EH (cell line): ENCODE measurements around the gene PROZ.

Experiments used
- DNase-seq: peaks from one replicate; pipeline ENCODE4 v3.0.0-alpha.2; 2015; ENCODE audit warnings: low read depth

PROZ gene

DNA sequence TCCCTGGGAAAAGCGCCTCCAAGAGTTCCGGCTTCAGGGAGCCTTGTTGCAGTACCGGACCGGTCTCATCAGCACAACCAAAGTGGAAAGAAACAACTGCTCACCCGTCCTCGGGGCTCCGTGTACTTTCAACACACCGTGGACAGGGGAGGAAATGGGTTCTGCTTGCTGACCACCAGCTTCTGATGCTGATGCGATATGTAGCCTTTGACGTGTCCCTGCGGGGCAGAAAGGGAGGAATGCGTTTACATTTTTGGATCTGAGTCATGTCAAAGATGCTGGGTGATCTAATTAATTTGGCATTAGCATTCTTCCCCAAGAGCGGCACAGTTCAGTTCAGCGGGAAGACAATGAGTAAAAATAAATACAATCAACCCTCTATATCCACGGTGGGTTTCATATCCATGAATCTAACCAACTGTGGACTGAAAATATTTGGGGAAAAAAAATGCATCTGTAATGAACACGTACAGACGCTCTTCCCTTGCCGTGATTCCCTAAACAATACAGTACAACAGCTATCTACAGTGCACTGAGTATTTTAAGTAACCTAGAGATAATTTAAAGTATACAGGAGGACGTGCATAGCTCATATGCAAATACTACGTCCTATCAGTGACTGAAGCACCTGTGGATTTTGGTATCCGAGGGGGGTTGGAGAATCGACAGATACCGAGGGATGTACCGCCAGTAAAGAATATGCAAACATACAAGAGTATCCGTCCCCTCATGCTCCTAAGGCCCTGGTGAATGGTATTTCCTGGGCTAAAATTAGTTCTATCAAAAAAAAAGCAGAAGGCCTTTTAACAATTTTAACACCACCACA is 19.8 kb downstream of the PROZ start:
- peak; percentile 99 for DNase-seq

DNA sequence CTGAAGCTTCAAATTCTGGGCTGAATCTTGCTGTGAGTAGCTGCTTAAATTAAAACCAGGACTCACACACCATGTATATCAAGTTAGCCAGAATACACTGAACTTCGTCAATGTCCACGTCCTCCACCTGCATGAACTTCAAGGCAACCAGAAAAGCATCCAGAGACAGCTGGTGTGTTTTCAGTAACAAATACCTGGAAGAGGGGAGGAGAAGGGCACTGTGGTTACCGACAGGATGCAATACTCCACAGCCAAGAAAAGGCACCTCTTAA is 20.4 kb downstream of the PROZ start:
- DNase-seq, result no peak

DNA sequence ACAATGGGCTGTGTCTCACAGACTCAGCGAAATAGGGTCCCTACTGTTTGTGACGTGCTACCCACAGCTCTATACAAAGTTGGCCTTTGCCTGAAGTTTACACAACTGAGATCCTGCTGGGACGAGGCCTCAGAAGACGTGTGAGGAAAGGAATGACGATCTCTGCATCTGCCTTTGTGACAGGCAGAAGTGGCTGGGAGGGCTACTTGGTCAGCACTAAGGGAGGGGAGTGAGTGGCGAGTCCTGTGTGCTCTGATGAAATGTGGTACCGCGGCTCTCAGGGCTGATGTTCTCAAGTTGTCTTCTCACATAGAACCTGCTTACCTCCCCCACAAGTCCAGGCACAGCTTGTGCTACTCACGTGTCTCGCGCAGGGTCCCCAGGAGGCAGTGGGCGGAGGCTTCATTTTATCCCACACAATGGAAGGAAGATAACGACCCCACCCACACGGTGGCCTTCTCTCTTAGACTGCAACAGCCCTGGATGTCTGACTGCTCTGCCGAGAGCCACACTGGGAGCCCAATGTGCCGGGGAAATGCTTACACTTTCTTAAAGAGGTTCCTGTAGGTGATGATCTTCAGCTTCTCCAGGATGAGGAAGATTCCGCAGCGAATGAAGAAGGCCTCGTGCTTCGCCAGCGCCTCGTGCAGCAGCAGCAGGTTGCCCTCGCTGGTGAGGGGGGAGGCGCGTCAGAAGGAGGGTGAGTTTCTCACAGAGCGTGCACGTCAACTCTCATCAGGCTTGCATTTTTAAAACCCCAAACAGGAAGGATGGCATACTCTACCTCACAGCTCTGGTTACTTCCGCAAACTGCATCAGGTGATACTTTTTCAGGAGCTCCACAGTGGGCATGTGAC is 21.2 kb downstream of the PROZ start:
- peak; percentile 58 for DNase-seq

DNA sequence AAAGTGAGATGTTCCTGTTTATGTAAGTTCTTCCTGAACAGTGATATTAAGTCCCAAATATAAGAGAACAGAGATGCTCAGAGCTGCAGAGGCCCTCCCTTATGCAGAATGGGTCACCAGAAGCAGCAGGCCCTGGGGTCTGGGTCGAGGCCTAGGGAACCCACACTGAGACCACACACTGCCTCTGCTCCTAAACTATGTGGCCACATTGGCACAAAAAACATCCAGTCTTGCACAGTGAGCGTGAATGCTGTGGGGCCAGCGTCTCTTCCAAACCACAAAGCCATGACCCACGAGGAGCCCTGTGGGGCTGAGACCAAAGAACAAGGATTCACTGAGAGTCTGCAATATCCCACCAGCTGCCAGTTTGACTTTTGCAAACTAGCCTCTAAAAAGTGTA is 23.6 kb downstream of the PROZ start:
- DNase-seq, result peak; percentile 32

DNA sequence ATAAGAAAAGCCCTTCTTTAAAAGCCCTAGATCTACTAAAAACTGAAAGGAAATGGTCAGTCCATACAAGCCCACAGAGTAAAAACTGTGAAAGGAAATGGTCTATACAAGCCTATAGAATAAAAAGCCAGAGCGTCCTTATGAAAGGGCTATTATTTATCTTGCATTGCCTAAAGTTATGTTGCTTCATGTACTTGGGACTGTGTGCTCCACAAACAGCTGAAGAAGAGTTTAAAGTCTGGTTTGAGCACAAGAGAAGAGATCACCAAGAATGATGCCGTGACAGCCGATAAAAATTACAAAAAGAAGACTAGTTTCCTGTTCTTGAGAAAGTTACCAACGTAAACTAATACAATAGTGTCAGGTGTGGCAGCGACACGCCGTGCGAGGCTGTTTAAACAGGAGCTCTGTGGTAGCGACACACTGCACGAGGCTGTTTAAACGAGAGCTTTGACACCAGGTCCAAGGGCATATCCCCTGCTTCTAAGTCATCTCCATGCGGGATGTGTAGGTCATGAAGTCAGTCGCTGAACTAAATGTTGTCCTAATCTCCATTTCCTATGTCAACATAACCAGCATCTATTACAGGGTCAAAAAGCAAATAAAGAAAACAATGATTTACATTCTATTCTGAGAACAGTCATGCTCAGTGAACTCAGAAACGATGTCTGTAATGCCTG is 25.1 kb downstream of the PROZ start:
- no peak for DNase-seq

DNA sequence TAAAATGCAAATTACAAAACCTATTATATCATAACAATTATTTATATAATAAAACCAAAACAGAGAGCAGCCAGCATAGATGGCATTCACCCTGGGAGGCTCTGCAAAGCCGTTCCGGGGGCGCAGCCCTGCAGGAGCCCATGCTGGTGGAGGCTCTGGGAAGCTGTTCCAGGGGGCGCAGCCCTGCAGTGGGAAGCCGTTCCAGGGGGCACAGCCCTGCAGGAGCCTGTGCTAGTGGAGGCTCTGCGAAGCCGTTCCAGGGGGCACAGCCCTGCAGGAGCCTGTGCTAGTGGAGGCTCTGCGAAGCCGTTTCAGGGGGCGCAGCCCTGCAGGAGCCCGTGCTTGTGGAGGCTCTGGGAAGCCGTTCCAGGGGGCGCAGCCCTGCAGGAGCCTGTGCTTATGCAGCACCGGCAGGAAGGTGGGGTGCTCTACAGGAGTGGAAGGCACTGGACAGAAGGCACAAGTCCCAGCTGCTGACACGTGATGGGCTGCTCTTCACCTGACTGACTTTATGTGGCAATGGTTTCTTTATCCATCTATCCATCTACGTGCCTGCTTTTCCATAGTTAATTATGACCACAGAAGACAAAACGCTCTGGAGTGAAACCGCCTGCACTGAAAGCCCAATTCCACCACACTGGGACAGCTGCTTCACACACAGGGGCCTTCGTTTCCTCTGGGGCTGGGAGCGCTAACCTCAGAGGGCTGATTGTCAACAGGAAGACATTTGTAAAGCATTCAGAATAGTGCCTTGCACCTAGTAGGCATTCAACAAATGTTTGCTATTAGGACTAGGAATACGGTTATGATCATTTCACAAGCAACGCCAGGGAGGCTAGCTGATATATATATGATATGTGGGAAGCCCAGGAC is 26.4 kb downstream of the PROZ start:
- no peak for DNase-seq

DNA sequence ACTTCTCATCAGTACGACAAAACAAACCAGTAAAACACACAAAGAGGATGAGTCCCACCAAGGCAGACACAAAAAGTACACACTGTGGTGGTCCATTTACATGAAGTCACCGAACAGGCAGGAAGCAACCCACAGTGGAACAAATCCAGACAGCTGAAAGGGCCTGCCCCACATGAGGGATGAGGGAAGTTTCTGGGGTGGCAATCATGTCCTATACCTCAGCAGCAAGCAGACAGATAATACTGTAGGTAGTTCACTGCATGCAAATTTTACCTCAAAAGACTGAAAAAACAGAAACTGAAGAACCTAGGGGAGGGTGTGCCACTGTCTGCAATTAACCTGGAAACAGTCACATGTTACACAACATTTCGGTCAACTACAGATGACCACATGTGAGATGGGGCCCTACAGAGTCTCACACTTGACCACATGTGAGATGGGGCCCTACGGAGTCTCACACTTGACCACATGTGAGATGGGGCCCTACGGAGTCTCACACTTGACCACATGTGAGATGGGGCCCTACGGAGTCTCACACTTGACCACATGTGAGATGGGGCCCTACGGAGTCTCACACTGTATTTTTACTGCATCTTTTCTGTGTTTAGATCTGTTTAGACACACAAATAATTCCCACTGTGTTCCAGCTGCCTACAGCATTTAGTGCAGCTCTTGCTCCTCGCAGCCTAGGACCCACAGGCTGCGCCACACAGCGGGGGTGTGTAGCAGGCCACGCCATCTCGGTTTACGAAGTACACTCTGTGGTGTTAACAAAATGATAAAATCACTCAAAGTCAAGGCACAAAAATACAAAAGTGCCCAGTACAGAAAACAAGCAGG is 27.8 kb downstream of the PROZ start:
- DNase-seq, result peak; percentile 35

DNA sequence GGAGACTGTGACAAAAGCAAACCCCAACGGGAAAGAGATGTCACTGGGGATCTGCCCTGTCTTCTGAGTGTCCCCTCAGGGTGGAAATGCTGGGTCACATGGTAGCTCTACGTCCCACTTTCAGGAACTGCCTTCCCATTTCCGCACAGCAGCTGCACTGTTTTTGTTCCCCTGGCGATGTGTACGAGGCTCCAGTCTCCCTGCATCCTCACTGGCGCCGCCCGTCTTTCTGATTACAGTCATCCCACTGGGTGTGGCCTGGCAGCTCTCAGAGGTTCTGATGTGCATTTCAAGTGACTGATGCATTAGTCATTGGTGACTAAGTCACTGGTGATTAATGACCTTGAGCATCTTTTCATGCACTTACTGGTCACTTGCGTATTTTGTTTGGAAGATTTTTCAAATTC is 28.8 kb downstream of the PROZ start:
- peak; percentile 100 for DNase-seq

DNA sequence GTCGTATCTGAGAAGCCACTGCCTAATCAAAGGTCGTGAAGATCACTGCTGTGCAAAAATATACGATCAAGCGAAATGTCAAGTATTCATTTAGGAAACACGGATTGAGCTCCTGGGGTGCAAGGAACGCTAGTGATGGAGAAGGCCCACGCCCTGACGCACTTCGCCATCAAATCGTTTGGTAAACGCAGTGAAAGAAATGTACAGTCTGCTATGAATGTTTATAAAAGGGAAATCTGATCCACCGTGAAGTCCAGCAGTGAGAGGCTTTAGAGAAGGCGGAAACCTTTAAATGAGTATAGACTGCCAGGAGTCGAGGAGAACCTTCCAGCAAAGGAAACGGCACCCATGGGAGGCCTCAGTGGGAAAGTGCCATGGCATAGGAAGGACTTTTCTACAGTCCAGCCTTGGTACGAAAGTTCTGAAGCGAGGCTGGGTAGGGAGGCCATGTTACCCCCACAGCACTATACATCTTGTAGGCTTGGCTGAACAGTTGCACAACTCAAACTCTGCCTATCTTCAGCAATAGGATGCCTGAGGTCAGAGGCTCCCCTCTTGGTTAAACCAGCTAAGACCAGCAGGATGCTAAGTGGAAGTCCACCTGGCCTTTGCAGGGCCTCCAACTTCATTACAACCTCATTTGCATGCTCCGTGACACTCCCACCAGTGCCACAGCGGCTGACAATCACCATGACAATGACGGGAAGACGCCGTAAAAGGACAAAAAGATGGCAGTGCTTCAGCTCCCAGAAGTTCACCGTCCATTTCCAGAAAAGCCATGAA is 29.6 kb downstream of the PROZ start:
- no peak for DNase-seq

DNA sequence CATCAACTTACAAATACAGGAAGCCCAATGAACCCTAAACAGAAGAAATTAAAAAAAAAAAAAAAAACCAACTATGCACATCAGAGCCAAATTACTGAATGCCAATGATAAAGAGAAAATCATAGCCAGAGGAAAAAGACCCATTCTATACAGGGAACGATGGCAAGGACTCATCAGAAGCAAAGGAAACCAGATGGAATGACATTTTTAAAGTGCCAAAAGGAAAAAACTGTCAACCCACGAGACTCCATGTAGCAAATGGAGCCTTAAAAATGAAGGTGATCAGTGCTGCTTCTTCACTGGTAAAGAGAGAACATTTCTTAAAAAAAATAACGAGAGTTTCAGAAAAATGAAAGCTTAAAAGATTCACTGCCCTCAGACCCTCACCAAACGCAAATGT is 31.7 kb downstream of the PROZ start:
- no peak for DNase-seq

DNA sequence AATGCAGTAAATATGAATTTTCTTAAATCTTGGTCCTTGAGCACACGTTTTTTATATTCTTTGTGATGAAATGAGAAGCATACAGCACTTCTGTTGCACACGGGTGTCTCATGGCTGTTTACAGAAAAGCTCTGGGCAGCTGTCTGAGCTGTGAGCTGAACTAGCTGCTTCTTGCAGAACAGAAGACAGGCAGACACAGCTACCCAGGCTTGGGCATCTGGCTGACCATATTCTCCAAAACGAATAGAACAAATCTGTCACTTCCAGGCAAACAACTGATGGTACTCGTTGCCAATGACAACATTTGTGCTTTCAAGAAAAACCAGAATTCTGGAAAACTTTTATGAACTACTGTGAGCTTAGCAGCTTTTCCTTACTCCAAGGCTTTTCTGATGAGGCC is 33.8 kb downstream of the PROZ start:
- DNase-seq, result no peak

DNA sequence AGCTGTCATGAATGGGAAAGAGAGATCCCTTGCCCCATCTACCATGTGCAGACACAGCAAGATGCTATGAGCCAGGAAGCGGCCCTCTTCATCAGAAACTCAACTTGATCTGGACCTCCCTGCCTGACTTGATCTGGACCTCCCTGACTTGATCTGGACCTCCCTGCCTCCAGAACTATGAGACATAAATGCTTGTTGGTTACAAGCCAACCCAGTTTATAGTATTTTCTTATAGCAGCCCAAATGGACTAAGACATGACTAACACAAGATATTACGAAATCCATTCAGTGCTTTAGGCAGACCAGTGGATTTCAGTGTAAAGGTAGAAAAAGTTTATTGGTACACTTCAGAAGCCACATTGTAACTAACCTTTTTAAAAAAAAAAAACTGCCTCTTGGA is 34.5 kb downstream of the PROZ start:
- DNase-seq, result peak; percentile 80

DNA sequence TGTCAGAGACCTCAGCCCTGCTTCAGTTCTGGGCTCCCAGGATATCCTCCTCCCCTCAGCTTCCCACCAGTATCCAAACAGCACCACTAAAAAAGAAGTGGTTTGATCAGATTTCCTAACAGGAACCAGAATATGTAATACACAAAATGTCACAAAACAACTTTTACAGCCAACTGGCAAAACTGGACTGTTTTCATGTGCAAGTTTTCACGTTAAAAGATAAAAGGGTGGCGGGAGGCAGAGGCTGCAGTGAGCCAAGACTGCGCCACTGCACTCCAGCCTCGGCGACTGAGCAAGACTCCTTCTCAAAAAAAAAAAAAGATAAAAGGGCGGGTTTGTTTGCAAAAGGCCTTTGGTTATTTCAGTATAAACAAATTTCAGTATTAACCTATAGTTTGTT is 36.9 kb downstream of the PROZ start:
- no peak for DNase-seq

DNA sequence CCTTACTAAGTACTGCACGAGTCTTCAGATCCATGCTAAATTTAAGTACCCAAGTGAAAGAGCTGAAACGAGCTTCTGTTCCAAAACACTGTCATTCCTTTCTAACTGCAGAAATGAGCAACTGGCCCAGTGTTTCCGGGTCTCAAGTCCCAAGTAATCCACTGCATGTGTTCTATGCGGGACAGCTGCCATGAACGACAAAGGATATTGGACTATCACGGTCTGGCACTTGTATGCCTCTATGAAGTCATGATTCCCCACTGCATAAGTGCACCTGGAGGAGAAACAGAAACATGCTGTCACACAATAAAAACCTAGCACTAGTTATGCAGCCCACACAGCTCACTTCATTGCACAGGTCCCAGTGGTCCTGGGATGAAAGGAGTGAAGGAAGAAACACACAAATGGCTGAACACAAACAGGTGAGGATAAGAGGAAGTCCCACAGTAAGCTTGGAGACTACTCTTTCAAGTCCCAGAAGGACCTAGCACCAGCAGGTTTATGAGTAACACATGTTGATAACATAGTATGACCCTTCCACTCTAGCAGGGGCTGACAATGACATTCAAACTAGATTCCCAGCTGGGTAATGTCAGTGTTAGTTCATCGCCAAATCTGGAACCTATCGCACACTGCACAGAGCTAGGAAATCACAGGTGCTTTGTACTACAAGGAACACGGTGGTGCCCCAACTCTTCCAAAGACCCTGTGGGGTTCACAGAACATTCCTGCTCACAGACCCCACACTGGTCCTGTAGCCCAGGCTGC is 38.7 kb downstream of the PROZ start:
- DNase-seq, result no peak

DNA sequence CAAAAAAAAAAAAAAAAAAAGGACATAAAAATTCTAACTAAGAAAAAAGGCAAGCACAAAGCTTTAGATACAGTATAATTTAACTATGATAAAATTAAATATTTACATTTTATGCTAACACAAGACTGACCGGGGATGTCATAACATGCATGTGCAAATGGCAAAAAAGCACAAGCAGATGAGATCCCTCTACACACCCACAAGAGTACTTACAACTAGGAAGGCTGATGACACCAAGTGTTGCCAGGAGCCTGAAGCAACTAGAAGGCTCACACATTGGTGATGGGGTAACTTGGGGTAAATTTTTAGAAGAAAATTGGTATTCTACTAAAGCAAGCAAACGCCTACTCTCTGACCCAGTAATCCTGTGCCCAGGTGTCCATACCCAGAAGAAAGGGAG is 43.4 kb downstream of the PROZ start:
- no peak for DNase-seq

DNA sequence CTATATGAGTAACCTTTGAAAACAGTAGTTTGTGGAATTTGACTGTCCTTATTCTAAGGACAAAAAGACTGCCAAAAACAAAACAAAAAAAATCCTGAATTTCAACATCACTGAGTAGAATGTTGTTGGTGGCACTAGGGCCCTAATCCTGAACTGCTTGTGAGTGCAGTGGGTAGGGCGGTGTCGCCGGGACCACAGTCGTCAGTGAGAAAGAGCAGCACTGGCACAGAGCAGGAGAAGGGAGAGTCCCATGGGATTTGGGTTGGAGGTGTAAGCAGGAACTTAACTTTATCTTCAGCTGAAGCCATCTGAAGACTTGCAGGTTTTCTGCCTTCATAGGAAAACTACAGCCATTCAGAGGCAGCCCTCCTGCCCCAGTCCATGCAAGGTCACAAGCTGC is 44.5 kb downstream of the PROZ start:
- no peak for DNase-seq

DNA sequence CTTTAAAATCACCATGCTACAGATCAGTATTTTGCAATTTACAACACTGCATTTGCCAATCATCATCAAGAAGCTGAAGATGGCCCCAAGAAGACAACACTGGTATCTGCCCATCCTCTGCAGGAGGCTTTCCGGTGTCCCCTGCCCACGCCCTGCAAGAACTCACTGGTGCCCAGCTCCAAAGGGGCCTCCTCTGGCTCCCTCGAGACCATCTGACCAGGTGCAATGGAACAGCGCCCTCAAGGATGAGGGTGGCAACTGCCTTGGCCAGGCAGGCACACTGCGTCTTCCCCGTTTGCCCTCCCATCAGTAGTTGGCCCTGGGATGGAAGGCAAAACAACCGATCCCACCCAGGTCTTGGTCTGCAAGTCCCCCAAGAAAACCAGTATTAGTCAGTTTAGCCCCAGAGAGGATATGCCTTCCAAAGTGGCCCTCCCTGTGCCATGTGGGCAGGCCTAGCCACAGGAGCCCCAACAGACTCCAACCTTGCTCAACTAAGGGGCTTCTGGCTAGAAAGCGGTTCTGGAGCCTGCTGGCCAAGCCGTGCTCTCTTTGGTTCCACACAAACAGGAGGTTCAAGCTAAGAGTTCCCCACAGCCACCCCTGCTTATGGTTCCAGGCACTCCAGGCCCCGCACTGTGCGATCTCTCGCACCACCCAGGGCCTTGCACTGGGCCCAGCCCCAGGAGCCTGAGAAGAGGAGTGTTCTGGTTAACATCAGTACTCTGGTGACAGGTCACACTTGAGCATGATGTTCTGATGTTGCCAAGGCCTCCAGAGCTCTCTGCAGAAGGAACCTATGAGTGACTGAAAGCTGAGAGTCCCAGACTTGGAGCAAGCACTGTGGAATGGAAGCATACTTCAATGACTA is 45.3 kb downstream of the PROZ start:
- DNase-seq, result no peak

DNA sequence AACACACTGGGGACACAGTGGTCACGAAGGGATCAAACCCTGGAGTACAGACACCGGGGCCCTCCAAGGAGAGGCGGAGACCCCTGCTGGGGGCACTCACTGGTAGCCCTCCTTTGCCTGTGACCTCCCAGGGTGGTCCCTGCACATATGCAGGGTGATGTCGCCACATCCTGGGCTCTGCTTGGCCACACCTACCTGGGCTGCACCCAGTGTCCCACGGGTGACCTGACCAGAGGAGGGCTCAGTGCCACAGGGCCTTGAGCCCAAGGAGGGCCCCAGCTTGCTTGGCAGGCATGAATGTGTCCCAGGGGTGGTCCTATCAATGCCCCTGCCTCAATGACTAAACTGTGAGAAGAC is 45.9 kb downstream of the PROZ start:
- DNase-seq, result no peak
